Sigmoid colon (tissue), 4 donors: ENCODE measurements around the gene FNDC11.

ENCODE experiments used
- CTCF ChIP-seq, 4 experiments: fragments of 450-650 bp in 3 of 4; fragments of 200-600 bp in 1 of 4; IDR thresholded peaks; one replicate each; pipeline ENCODE4 v1.5.1; 2016 to 2019; ENCODE audit warnings: antibody characterized with exemption in 4 of 4, mild to moderate bottlenecking in 3 of 4, moderate library complexity in 2 of 4
- POLR2A ChIP-seq, 2 donors: fragments of 450-650 bp; IDR thresholded peaks; one replicate each; pipeline ENCODE4 v1.6.1; 2016; ENCODE audit warnings: antibody characterized with exemption in 2 of 2, mild to moderate bottlenecking in 2 of 2, moderate library complexity in 2 of 2
- POLR2AphosphoS5 ChIP-seq, 4 donors: sonication (generic); formaldehyde crosslinking; IDR thresholded peaks; one replicate each; pipeline ENCODE4 v1.6.1; 2017; ENCODE audit warnings: antibody characterized with exemption in 4 of 4

DNA sequence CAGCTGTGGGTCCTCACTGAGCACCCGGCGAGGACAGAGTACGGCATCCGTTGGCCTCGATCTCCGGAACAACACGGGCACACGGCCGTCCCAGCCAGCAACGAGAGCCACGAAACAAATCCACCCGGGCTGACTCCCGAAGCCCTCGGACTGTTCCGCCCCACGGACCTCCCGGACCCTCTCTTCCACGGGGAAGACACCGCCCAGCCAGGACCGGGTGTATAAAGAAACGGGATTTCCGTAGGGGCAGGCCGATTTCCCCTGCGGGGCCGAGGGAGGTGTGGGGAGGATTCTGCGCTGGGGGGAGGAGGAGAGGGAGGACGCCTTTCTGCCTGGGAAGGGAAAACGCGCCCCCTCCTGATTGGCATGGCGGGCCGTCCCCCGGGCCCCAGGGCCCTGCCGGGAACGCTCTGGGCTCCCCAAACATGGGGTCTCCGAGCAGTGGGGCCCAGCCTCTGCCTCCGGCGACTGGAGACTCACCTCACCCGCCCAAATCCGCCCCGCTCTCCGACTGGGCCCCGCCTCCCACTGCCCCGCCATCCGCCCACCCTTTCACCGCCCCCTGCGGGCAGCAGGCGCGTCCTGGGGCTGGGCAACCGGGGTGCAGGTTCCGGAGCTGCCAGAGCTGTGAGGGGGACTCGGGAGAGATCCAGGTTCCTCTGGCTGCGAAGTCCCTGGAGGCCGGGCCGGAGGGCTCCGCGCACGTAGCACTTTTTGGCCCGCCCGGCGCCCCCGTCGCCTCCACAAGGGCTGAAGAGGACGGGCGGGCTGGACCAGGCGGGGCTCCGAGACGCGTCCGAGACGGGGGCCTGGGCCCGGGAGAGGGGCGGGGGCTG, 34.1 kb upstream of the FNDC11 start:
- no peak for TF ChIP-seq POLR2A (IDR thresholded peaks at IDR 0.05)
- peak in 1 of 4 experiments; percentile 22 for TF ChIP-seq CTCF (IDR thresholded peaks at IDR 0.05)
- TF ChIP-seq POLR2AphosphoS5 (IDR thresholded peaks at IDR 0.05): no peak
